SU-DHL-6 (cell line): Measurements from ENCODE around the gene GH1.

Experiments used
- H2AFZ ChIP-seq: fragments of 200-600 bp; sonication (generic); 2 replicates; pipeline ENCODE4 v1.6.1; 2014; ENCODE audit warnings: low read depth, mild to moderate bottlenecking, moderate library complexity, mixed read lengths, antibody characterized with exemption, low read length; ENCODE audit not compliant: severe bottlenecking
- H3F3A ChIP-seq: fragments of 200-600 bp; shearing (Covaris generic); 2 replicates; pipeline ENCODE4 v1.6.0; 2016; ENCODE audit warnings: antibody characterized with exemption, mild to moderate bottlenecking; ENCODE audit not compliant: insufficient read depth
- H3K27ac ChIP-seq: fragments of 200-600 bp; sonication (generic); 2 replicates; pipeline ENCODE4 v1.5.1; 2016; ENCODE audit warnings: low read depth, mild to moderate bottlenecking, low read length, moderate library complexity, mixed read lengths
- H3K27me3 ChIP-seq: fragments of 200-600 bp; sonication (generic), shearing (Covaris generic); 2 replicates; pipeline ENCODE4 v1.6.0; 2014; ENCODE audit warnings: mild to moderate bottlenecking, low read length
- H3K36me3 ChIP-seq: fragments of 200-600 bp; sonication (generic); 2 replicates; pipeline ENCODE4 v1.6.1; 2014; ENCODE audit warnings: mild to moderate bottlenecking, low read length, mixed read lengths
- H3K4me2 ChIP-seq: fragments of 300-600, 200-600 bp; shearing (Covaris generic), sonication (generic); 2 replicates; pipeline ENCODE4 v1.6.0; 2014; ENCODE audit warnings: low read length, low read depth, mild to moderate bottlenecking; ENCODE audit not compliant: poor library complexity, severe bottlenecking
- H3K4me3 ChIP-seq: fragments of 200-600 bp; sonication (generic); 2 replicates; pipeline ENCODE4 v1.5.1; 2014; ENCODE audit warnings: antibody characterized with exemption, low read length, mild to moderate bottlenecking, mixed read lengths; ENCODE audit not compliant: insufficient read depth, poor library complexity, severe bottlenecking
- H3K79me2 ChIP-seq: fragments of 200-600 bp; sonication (generic); 2 replicates; pipeline ENCODE4 v1.6.1; 2014; ENCODE audit warnings: mild to moderate bottlenecking, low read length, moderate library complexity; ENCODE audit not compliant: insufficient read depth
- H3K9ac ChIP-seq: fragments of 200-600 bp; sonication (generic); 2 replicates; pipeline ENCODE4 v1.7.0; 2014; ENCODE audit warnings: mild to moderate bottlenecking, low read length
- H3K9me2 ChIP-seq: fragments of 200-600 bp; sonication (generic); replicated peaks from 2 replicates; pipeline ENCODE4 v1.6.1; 2014; ENCODE audit warnings: low read length; ENCODE audit not compliant: insufficient read depth
- H3K9me3 ChIP-seq: fragments of 200-600 bp; sonication (generic); 2 replicates; pipeline ENCODE4 v1.6.1; 2014; ENCODE audit warnings: low read length, mixed read lengths; ENCODE audit not compliant: insufficient read depth
- H4K20me1 ChIP-seq: fragments of 200-600 bp; sonication (generic); 2 replicates; pipeline ENCODE4 v1.6.1; 2014; ENCODE audit warnings: low read depth, mild to moderate bottlenecking, antibody characterized with exemption, low read length, moderate library complexity, mixed read lengths
- EZH2phosphoT487 ChIP-seq: fragments of 200-600 bp; sonication (generic), shearing (Covaris generic); conservative IDR thresholded peaks from 2 replicates; pipeline ENCODE4 v1.6.1; 2018; ENCODE audit warnings: mild to moderate bottlenecking, antibody characterized with exemption, low read length, moderate library complexity, mixed read lengths
- TF ChIP-seq, protein P1 (sequence below): fragments of 200-600 bp; sonication (generic); IDR thresholded peaks from one replicate; pipeline ENCODE4 v1.5.1; 2017; ENCODE audit warnings: antibody characterized with exemption, mild to moderate bottlenecking, low read length, moderate library complexity; ENCODE audit not compliant: insufficient read depth, poor library complexity, severe bottlenecking

Gene GH1

DNA sequence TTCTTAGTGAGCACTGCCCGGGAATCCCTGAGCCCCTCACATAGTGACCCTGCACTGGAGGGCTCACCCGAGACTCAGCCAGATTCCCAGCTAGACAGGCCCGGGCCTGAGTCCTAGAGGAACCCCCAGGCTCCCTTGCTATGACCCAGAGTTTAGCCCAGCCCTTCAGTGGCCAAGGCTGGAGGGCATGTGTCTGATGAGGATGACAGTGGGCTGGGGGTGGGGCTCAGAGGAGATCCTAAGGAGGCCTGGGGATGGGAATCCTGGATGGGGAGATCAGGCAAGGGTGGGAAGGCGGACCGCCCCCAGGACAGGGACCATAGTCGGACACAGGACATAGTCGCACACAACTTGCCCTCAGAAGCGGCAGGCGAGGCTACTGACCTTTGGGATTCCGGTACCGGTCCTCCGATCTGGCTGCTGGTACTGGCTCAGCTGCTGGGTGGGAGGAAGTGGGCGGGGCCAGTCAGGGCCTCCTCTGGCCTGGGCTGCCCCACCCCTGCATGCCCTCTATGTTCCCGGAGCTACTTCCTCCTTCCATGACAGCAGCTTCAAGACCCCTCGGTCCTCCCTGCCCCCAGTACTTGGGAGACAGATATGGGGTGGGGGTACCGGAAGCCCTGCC lies 12.4 kb upstream of the GH1 start:
- Histone ChIP-seq H3F3A (peaks cover 61% of the 10 kb centered on the region), H2AFZ (no peak overlapping the region), H3K4me3 (peak overlapping the region; percentile 100), H3K27ac (peak overlapping the region; percentile 98), H3K27me3 (no peaks in the 10 kb centered on the region), H3K9me3 (no peaks in the 10 kb centered on the region), H3K9me2 (no peaks in the 10 kb centered on the region), H3K36me3 (peaks cover 7% of the 10 kb centered on the region; the same call in 1 of the 2 replicates), H3K4me2 (peak overlapping the region; percentile 89), H3K79me2 (peaks cover 32% of the 10 kb centered on the region), H3K9ac (peak overlapping the region; percentile 100), H4K20me1 (no peaks in the 10 kb centered on the region)
- TF ChIP-seq, protein P1, sequence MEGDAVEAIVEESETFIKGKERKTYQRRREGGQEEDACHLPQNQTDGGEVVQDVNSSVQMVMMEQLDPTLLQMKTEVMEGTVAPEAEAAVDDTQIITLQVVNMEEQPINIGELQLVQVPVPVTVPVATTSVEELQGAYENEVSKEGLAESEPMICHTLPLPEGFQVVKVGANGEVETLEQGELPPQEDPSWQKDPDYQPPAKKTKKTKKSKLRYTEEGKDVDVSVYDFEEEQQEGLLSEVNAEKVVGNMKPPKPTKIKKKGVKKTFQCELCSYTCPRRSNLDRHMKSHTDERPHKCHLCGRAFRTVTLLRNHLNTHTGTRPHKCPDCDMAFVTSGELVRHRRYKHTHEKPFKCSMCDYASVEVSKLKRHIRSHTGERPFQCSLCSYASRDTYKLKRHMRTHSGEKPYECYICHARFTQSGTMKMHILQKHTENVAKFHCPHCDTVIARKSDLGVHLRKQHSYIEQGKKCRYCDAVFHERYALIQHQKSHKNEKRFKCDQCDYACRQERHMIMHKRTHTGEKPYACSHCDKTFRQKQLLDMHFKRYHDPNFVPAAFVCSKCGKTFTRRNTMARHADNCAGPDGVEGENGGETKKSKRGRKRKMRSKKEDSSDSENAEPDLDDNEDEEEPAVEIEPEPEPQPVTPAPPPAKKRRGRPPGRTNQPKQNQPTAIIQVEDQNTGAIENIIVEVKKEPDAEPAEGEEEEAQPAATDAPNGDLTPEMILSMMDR = no peak
- TF ChIP-seq EZH2phosphoT487 = no peak

DNA sequence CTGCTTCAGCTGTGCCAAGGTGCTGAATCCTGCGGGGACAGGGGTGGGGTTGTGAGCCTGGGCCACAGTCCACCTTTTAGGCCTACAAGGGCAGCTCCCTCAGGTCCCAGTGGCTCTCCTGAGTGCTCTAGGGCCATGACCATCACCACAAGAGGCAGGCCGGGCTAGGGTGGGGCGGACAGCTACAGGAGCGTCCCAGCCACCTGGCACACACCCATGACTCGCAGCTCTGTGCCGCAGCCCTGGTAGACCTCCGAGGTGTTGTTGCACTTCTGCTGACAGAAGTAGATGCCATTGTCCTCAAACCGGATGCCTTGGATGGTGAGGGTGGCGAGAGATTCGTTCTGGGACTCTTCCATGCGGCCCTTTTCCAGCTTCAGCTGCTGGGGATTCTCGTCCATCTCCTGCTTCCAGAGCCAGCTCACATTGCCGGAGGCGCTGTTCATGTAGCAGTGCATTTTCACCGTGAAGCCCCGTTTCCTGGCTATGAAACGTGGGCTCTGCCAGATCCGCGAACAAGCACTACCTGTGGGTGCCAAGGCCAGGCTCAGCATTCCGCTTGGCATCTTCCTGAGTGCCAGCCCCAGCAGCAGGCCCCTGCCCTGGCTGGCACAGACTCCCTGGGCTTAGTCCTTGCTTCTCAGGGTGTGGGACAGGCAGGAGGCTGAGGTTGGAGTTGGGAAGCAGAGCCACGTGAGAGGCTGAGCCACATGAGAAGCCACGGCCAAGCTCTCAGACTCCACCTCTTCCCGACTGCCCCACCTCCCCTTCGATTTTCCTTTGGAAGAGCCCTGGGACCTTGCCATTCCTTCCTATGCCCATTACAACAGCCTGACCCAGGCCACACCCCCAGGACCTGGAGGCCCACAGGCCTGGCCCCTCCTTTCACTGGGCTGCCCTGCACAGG lies 11.5 kb upstream of the GH1 start:
- TF ChIP-seq EZH2phosphoT487 = no peak
- TF ChIP-seq, protein P1 = no peak
- H3K79me2 ChIP-seq = peaks cover 32% of the 10 kb centered on the region
- no peaks in the 10 kb centered on the region for H3K9me3 ChIP-seq
- H3K36me3 ChIP-seq = peaks cover 7% of the 10 kb centered on the region; the same call in 1 of the 2 replicates
- H3F3A ChIP-seq = peaks cover 71% of the 10 kb centered on the region
- H4K20me1 ChIP-seq = no peaks in the 10 kb centered on the region
- H3K27ac ChIP-seq = peak overlapping the region; percentile 98
- H3K4me3 ChIP-seq = peak overlapping the region; percentile 100
- no peaks in the 10 kb centered on the region for H3K27me3 ChIP-seq
- H3K9ac ChIP-seq = peak overlapping the region; percentile 100
- no peaks in the 10 kb centered on the region for H3K9me2 ChIP-seq
- H3K4me2 ChIP-seq = peak overlapping the region; percentile 89
- H2AFZ ChIP-seq = no peak overlapping the region

DNA sequence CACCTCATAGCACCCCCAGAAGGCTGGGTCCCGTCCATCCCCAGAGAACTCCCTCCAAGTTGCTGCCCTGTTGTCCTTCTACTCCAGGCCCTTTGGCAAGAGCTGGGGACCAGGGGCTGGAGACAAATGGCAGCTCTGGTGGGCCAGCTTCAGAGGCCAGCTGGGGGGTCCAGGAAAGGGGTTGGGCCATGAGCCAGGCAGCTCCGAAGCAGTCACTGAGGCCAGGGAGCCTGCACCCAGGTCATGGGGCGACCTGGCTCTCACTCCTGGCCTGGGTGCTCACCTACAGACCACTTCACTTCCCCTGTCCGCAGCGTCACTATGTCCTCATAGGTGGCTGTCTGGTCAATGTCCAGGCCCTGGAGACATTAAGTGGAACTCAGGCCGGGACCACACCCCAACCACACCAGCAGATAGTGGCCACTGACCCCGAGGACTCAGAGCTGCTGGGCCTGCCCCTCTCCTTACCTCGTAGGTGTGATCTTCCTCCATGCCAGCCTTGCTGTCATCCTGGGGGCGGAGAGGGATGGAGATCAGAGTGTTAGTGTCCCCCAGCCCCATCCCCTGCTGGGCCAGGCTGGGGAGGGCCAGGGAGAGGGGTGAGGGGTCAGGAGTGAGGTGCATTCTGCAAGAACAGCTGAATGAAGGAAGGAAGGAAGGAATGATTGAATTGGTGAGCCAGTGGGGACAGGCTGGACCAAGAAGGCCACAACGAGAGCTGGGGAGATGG lies 10.5 kb upstream of the GH1 start:
- Histone ChIP-seq H3K27ac (peak overlapping the region; percentile 98), H2AFZ (no peak overlapping the region), H3K4me2 (peak overlapping the region; percentile 89), H3K9me2 (no peaks in the 10 kb centered on the region), H3K79me2 (peaks cover 32% of the 10 kb centered on the region), H3K27me3 (no peaks in the 10 kb centered on the region), H3K9ac (peak overlapping the region; percentile 100), H3K36me3 (peaks cover 7% of the 10 kb centered on the region; the same call in 1 of the 2 replicates), H4K20me1 (no peaks in the 10 kb centered on the region), H3K4me3 (peak overlapping the region; percentile 100), H3F3A (peaks cover 77% of the 10 kb centered on the region), H3K9me3 (no peaks in the 10 kb centered on the region)
- TF ChIP-seq EZH2phosphoT487 = no peak
- TF ChIP-seq, protein P1 = no peak
